ENCODE results near the gene LGI2. TPM values are rescaled to one million over a fixed set of nuclear protein-coding genes. Genes with fewer than 3 reads are reported as not detected.

LGI2 gene
- total RNA-seq, 1 donor from 2014 or later = 0.98 TPM

DNA sequence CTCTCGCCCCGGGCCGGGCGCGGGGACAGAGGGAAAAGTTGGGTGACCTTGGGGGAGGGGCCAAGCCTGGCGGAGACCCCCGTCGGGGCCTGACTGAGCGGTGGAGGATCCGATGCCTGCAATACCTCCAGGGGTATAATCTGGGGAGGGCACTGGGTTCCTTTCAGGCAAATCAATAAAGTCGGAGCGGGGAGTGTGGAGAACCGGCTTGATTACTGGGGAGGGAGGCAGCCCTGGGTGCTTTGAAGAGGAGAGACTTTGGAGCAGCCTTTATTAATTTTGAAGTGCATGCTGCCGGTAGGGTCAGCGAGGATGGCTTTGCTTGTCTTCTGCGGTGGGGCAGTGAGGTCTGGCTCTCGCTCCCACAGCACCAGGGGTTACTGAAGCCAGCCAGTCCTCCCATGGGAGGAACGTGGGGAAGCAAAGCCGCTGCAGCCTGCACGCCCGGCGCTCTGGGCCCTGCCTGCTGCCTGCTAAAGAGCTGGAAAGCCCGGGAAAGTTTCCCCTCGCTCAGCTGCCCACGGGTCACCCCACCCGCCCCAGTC is 403 bp upstream of the LGI2 start:
- peak overlapping the region; percentile 47 to 61 for H3K4me3 ChIP-seq
- no peak for DNase-seq (ENCODE audit: extremely low spot score in 2 of 2)
- peaks cover 9% of the 10 kb centered on the region for H3K4me1 ChIP-seq
- H3K27ac ChIP-seq = peak overlapping the region; percentile 66
- no peaks in the 10 kb centered on the region for H3K9me3 ChIP-seq
- H3K36me3 ChIP-seq = no peaks in the 10 kb centered on the region
- H3K27me3 ChIP-seq = no peaks in the 10 kb centered on the region
- TF ChIP-seq POLR2A (IDR thresholded peaks at IDR 0.05) (no peak), CTCF (IDR thresholded peaks at IDR 0.05) (no peak), POLR2AphosphoS5 (IDR thresholded peaks at IDR 0.05; ENCODE audit: insufficient read depth in 1 of 2, low read depth in 1 of 2) (no peak)
- intact Hi-C loops (cut with DNase I) = no loop called here

DNA sequence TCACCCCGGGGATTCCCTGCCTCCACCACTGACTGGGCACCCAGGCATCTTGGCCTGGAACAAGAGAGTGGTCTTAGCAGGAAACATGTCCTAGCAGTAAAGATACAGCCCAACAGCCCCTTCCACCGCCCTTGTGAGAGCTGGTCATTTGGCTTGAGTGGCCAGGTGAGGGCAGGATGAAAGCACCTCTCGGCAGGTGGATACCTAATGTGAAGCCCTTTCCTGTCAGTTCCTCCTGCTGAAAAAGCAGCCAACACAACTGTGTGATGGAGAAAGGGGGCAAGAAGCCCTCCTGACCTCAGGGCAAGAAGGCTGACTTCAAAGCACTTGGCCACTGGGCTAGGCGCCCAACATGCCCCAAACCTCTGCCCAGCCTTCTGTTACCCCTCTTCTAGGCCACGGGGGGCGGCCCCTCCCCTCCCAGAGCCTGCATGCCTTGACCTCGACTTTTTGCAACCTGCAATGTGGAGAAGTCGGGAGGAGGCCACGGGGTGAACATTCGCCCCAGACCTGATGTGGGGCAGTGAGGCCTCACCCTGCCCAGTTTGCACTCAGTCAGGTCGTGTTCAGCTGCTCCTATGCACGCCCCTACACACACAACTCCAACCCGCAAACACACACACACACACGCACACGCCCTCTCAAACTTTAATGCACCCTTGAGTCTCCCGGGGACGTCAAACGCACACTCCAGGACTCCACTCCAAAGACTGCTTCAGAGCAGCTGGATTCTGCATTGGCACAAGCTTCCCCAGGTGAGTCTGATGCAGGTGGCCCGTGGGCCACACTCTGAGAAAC is 1.1 kb downstream of the LGI2 start:
- no peak for DNase-seq (ENCODE audit: extremely low spot score in 2 of 2)
- no peaks in the 10 kb centered on the region for H3K9me3 ChIP-seq
- H3K27me3 ChIP-seq = no peaks in the 10 kb centered on the region
- H3K36me3 ChIP-seq = no peaks in the 10 kb centered on the region
- intact Hi-C loops (cut with DNase I) = no loop called here
- TF ChIP-seq POLR2A (IDR thresholded peaks at IDR 0.05) = no peak
- no peak for TF ChIP-seq POLR2AphosphoS5 (IDR thresholded peaks at IDR 0.05; ENCODE audit: insufficient read depth in 1 of 2, low read depth in 1 of 2)
- no peak for TF ChIP-seq CTCF (IDR thresholded peaks at IDR 0.05)
- H3K4me1 ChIP-seq = peaks cover 9% of the 10 kb centered on the region
- no peak overlapping the region for H3K27ac ChIP-seq
- peak overlapping the region; percentile 47 to 61 for H3K4me3 ChIP-seq

GRCh38 chr4:25028851-25029250 is 1.9 kb downstream of the LGI2 start:
- H3K9me3 ChIP-seq = no peaks in the 10 kb centered on the region
- peaks cover 9% of the 10 kb centered on the region for H3K4me1 ChIP-seq
- TF ChIP-seq POLR2AphosphoS5 (IDR thresholded peaks at IDR 0.05; ENCODE audit: insufficient read depth in 1 of 2, low read depth in 1 of 2) (no peak), CTCF (IDR thresholded peaks at IDR 0.05) (no peak), POLR2A (IDR thresholded peaks at IDR 0.05) (no peak)
- DNase-seq (ENCODE audit: extremely low spot score in 2 of 2) = no peak
- no peak overlapping the region for H3K27ac ChIP-seq
- H3K36me3 ChIP-seq = no peaks in the 10 kb centered on the region
- no peaks in the 10 kb centered on the region for H3K27me3 ChIP-seq
- no peak overlapping the region for H3K4me3 ChIP-seq
- intact Hi-C loops (cut with DNase I) = no loop called here

- intact Hi-C loops (cut with DNase I) = no loop called here
- Histone ChIP-seq H3K9me3 (no peaks in the 10 kb centered on the region), H3K27me3 (no peaks in the 10 kb centered on the region), H3K4me1 (no peaks in the 10 kb centered on the region), H3K36me3 (no peaks in the 10 kb centered on the region), H3K4me3 (no peak overlapping the region), H3K27ac (no peak overlapping the region)
- TF ChIP-seq POLR2A (IDR thresholded peaks at IDR 0.05) (no peak), CTCF (IDR thresholded peaks at IDR 0.05) (no peak), POLR2AphosphoS5 (IDR thresholded peaks at IDR 0.05; ENCODE audit: insufficient read depth in 1 of 2, low read depth in 1 of 2) (no peak)
- DNase-seq (ENCODE audit: extremely low spot score in 2 of 2) = no peak
Measured at GRCh38 chr4:25022766-25023165, 8.0 kb downstream of the LGI2 start.

DNA sequence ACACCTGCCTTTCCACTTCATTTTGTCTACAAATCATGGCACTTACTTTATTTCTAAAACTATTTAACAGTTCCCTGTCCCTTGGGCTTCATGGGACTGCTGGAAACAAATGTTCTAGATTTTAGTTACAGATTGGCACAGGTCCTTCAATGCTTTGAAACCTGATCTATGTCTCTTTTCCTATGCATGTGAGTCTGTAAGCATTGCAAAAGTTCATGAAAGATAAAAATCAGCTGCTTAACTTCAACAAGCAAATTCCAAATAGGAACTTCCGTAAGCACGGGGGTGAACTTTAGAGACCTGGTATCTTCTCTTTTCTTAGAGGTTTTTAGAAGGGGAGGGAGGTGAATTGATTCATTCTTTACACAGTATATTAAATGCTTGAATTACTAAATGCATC is 9.5 kb downstream of the LGI2 start:
- H3K36me3 ChIP-seq = no peaks in the 10 kb centered on the region
- intact Hi-C loops (cut with DNase I) = no loop called here
- no peaks in the 10 kb centered on the region for H3K4me1 ChIP-seq
- no peaks in the 10 kb centered on the region for H3K27me3 ChIP-seq
- H3K27ac ChIP-seq = no peak overlapping the region
- no peak for DNase-seq (ENCODE audit: extremely low spot score in 2 of 2)
- H3K4me3 ChIP-seq = no peak overlapping the region
- H3K9me3 ChIP-seq = no peaks in the 10 kb centered on the region
- TF ChIP-seq POLR2A (IDR thresholded peaks at IDR 0.05) = no peak
- no peak for TF ChIP-seq POLR2AphosphoS5 (IDR thresholded peaks at IDR 0.05; ENCODE audit: insufficient read depth in 1 of 2, low read depth in 1 of 2)
- TF ChIP-seq CTCF (IDR thresholded peaks at IDR 0.05) = no peak

All from vagina (tissue), 2 donors.